Hepatocyte (in vitro differentiated cells): ENCODE data around the gene PHIP.

Experiments used
- CTCF ChIP-seq: fragments of 200-600 bp; sonication (generic); IDR thresholded peaks from 2 replicates; pipeline ENCODE4 v1.5.1; 2016; ENCODE audit warnings: antibody characterized with exemption, mild to moderate bottlenecking; ENCODE audit not compliant: poor library complexity
- EZH2 ChIP-seq: fragments of 200-600 bp; sonication (generic); IDR thresholded peaks from 2 replicates; pipeline ENCODE4 v1.6.1; 2016; ENCODE audit warnings: antibody characterized with exemption, mild to moderate bottlenecking, borderline replicate concordance
- EZH2phosphoT487 ChIP-seq: fragments of 200-600 bp; sonication (generic); IDR thresholded peaks from one replicate; pipeline ENCODE4 v1.6.1; 2018; ENCODE audit warnings: antibody characterized with exemption, mild to moderate bottlenecking, low read depth, moderate library complexity; ENCODE audit not compliant: unreplicated experiment, severe bottlenecking

GRCh38 chr6:79057746-79058145 lies 20.3 kb downstream of the PHIP start:
- TF ChIP-seq CTCF, result no peak
- TF ChIP-seq EZH2, result no peak
- no peak for TF ChIP-seq EZH2phosphoT487
